Stimulated activated CD8-positive, alpha-beta memory T cell treated with anti-CD3 and anti-CD28 coated beads, Interleukin-4, amount 100 ng/mL, for 1 hour (primary cell): ENCODE data around the gene CYB5A.
A peak's percentile ranks its signal among the peaks of the same experiment; 100 is the strongest.
"Not testable (repeated sequence)": the region's sequence is repeated elsewhere in the genome, so short reads cannot be mapped to it uniquely, and the experiment has no call there.

Experiments
- DNase-seq, 2 donors: peaks; one replicate each; pipeline ENCODE4 v3.0.0-alpha.2; 2020; ENCODE audit warnings: low read depth in 2 of 2, low spot score in 1 of 2

CYB5A gene, protein sequence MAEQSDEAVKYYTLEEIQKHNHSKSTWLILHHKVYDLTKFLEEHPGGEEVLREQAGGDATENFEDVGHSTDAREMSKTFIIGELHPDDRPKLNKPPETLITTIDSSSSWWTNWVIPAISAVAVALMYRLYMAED

DNA sequence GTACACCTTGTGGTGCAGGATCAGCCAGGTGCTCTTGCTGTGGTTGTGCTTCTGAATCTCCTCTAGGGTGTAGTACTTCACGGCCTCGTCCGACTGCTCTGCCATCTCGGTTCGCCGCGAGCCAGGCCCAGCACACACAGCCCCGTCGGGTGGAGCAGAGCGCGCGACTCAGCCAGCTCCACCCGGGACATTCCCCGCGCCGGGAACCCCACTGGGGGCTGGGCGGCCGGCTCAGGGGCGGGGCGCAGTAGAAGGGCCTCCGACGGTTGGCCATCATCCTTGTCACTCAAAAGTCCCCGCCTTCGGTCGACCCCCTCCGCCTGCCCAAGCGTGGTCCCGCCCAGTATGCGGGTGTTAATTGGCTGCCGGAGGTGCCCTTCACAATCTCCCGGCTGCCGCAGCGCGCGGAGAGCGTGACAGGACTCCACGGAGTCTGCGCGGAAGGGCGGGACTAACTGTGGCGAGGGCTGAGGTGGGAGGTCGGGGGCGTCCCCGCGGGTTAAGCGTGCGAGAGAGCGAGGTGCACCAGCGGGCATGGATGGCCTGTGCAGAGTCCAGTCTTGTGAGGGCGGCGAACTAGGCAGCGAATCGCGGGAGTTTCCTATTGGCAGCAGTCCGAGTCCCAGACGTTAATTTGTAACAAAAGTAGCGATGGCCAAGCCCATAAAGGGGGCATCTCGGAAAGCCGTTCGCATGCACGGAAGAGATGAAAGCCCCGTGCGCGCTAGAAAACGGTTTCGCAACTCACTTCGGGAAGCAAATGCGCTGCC lies at the start of gene CYB5A:
TSS of gene CYB5A (minus strand) at position 193 of the 770 bp plus-strand sequence. CDS start at position 105, 88 bp downstream.
- DNase-seq = peak; percentile 96 to 98

- DNase-seq = no peak
Measured at GRCh38 chr18:74337912-74338309, 46.1 kb upstream of the CYB5A start.

DNA sequence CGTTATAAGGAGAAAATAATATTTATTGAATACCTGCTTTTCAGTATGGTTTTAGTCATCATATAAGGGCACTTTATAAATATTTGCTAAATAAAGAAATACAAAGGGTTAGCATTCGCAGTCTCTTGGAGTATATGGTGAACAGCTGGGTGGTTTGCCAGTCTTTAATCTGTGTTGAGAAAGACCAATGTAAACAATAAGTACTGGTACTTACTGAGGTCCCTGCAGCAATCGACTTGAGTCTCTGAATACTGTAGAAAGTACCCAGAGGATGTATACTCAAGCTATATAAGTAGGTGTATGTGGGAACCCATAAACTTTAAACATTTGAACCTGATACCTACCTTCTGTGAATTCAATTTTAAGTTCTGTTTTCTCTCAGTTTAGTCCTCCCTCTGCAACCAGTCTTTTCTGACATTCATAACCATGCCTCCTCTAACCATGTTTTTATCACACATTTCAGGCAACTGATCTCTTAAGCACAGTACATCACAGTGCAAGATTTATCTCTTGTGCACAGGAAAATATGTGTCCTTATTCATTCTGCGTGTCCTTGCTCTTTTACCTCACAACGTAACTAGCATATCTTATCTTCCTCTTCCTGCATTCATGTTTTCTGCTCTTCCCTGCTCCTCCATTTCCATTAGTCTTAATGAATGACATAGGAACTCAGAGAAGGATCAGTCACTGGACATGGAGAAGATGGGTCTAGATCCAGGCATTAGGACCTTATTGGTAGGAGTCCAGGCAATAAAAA lies 45.6 kb upstream of the CYB5A start:
- DNase-seq = no peak

DNA sequence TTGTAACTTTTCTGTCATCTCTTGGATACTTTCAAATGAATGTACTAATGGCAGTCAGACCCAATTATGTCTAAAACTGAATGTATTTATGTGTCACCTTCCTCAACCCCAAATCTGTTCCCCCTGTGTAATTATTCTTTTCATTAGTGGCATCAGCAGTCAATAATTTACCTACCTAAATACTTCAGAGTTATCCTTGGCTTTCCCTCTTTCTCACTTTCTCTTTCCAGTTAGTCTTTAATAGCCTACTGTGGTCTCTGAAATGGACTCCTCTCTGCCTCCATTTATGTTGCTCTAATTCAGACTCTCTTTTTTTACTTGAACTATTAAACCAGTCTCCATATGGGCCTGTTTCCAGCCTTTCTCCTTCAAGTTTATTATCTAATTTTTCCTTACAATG lies 44.9 kb upstream of the CYB5A start:
- DNase-seq = no peak

DNA sequence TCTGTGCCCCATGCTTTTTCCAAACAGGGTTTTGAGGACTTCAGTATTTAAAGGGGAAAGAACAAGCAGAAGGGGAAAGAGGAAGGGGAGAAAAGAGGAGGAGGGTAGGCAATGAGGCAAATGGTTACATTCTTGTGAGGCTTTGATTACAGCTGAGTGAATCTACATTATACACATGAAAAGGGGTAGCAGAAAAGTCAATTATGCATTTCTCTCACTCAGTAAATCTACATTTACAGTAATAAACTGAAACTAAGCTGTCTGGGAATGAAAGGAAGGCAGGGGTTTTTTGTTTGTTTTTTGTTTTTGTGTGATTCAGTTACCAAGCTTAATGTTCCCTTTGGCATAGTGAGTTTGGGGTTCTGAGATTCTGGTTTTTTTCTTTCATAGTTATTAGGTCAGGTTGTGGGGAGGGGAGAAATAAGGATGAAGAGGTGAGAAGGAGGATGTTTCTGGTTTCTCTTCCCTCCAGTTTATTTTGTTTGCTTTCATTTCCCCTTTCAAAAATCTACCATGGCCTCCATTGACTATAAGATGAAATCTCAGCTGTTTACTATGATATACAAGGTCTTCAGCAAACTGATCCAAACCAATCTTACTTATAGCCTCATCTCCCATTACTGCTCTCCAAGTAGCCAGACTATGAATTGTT lies 42.6 kb upstream of the CYB5A start:
- DNase-seq = no peak

DNA sequence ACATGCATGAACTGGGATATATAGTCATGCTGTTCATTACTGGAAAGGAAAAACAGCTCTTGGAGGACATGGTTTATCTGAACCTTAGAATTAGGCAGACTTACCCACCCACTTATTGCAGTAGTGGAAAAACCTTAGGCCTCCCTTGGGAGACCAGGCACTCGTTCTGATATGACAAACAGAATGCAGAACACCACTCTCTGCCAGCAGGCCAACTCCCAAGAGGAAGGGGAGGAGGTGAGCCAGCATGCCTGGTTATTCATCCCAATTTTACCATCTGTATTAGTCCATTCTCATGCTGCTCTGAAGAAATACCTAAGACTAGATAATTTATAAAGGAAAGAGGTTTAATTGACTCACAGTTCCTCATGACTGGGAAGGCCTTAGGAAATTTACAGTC lies 41.3 kb upstream of the CYB5A start:
- no peak for DNase-seq

- no peak for DNase-seq
Measured at GRCh38 chr18:74331404-74331803, 39.6 kb upstream of the CYB5A start.

DNA sequence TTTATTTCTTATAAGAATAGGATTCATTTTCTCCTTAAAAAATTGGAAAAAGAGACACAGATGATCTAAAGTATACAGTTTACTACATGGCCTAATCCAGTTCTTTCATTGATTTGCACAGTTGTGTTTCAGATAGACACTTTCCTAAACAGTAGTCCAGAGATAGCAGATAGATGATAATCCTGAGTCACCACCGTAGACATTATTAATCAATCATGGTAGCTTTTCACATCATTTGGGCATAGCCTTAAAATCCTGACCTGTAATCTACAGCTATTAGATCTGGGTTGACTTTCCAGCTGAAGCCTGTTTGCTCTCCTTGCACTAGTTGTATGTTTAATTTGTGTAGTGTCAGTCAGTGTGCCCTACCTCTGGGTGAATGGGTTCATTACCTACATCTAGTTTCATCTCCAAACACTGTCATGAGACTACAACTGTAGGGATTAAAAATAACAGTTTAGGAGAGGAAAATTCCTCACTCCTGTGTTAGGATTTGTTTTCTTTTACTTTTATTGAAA lies 38.0 kb upstream of the CYB5A start:
- DNase-seq = no peak

DNA sequence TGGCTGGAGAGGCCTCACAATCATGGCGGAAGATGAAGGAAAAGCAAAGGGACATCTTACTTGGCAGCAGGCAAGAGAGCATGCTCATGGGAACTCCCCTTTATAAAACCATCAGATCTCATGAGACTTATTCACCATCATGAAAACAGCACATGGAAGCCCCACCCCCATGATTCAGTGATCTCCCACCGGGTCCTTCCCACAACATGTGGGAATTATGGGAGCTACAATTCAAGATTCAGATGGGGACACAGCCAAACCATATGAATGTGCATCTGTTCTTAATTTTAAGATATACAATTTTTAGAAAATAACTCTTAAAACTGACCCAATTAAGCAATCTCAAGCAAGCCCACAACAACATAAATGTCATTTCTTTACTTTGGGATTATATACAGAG lies 36.4 kb upstream of the CYB5A start:
- no peak for DNase-seq

DNA sequence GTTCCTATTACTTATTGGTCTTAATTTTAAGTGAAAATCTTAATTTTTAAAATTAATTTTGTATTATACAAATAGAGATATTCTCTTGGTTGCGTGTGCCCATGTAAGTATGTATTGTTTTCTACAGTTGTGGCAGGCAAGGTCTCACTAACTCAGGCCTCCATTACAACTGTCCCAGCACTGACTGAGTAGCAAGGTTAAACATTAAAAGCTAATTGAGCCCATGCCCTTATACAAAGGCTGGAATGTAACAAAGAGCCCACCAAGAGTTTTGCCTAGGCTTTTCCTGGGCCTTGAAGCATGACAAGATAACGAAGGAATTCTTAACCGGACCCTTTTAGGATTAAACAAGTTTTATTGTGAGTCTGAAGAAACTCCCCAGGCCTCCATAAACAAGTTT lies 35.0 kb upstream of the CYB5A start:
- not testable (repeated sequence) for DNase-seq

- DNase-seq = no peak
Measured at GRCh38 chr18:74326231-74326630, 34.5 kb upstream of the CYB5A start.

- DNase-seq = no peak
Measured at GRCh38 chr18:74316257-74317170, 24.8 kb upstream of the CYB5A start.

DNA sequence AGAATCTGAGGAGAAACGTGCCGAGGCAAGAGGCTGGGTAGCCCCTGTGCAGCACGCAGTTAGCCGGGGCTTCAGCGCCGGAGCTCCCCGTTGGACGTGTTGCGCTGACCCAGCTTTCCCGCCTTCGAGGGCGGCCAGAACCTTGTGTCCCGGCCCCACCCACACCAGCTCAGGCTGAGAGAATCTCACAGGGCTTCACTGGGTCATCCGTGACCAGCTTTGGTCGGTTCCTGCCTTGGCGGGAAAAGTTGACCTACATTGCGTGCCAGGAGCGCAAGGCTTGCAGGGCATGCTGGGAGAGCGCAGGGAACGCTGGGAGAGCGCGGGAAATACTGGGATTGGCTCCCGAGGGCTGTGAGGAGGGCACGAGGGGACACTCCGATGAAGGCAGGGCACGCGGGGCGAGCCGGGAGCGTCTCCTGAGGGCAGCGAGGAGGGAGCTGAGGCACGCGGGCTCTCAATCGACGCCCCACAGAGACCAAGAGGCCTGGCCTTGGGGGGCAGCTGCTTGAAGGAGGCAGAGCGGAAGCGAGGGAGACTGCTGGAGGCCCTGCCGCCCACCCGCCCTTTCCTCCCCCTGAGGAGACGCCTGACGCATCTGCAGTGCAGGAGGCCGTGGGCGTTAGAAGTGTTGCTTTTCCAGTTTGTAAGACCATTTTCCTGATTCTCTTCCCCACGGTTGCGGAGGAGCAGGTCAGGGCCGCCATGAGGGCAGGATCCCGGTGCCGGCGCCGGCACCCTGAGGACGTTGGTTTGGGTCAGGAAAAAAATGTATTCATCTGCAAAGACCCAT lies 23.9 kb upstream of the CYB5A start, which contains the start of gene C18orf63:
TSS of gene C18orf63 (plus strand) at position 376 of the 793 bp plus-strand sequence. CDS start 2,027 bp downstream, outside the sequence.
- no peak for DNase-seq

- DNase-seq = no peak
Measured at GRCh38 chr18:74314759-74315463, 23.1 kb upstream of the CYB5A start.

GRCh38 chr18:74311000-74311399 lies 19.2 kb upstream of the CYB5A start:
- DNase-seq = no peak

DNA sequence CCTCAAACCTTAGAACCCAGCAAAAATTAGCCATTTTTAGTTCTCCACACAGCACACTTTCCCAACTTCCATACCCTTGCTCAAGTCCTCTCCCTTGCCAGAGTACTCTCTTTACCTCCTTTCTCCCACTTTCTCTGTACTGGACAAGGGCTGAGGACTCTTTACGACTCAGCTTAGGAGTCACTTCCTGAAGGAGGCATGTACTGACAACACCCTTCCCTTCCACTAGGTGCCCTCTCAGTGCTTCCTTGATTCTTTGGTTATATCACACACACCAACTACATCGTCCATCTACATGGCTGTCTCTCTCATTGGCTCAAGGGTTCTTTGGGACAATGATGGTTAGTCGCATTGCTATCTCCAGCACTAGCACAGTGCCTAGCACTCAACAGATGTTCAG lies 18.6 kb upstream of the CYB5A start:
- no peak for DNase-seq

GRCh38 chr18:74303936-74304335 lies 12.2 kb upstream of the CYB5A start:
- DNase-seq = no peak

- no peak for DNase-seq
Measured at GRCh38 chr18:74303306-74303705, 11.5 kb upstream of the CYB5A start.

DNA sequence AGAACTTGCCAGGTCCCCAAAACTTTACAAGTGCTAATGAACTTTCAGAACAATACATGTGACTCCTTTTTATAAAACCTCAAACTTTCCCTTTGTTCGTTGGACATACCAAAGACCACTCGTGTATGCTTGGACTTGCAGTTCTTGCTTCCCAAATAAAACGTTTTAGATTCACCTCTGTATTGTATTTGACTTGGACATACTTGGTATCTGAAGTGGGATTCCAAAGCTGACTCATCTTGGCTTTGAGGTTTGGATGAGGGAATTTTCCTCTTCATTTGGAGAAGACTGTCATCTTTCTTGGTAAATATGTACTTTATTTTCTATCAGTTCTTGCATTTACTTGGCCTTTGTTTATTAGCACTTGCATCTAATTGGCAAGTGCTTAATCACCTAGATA lies 8.0 kb upstream of the CYB5A start:
- no peak for DNase-seq
